NCI-H524 (cell line): Measurements from ENCODE around the gene STX19.
"Not testable (repeated sequence)": the region's sequence is repeated elsewhere in the genome, so short reads cannot be mapped to it uniquely, and the experiment has no call there.

Source experiments
- DNase-seq, 2 experiments: peaks; one replicate each; lab custom pipeline; 2025; lab: John Stamatoyannopoulos, UW

Gene STX19

GRCh38 chr3:94028093-94028837, at the start of gene STX19:
TSS of gene STX19 (minus strand) at chr3:94028597. CDS start at chr3:94015269, 13,328 bp downstream.
- no peak for DNase-seq

- no peak for DNase-seq
These were observed 47.7 kb upstream of the STX19 start for GRCh38 chr3:94076055-94076454.

- DNase-seq = no peak
These were observed 43.4 kb upstream of the STX19 start for GRCh38 chr3:94071713-94072284.

- no peak for DNase-seq
These were observed 42.0 kb upstream of the STX19 start for GRCh38 chr3:94070341-94070911.

GRCh38 chr3:94069194-94069813, 40.9 kb upstream of the STX19 start:
- peak in 1 of 2 experiments; percentile 23 for DNase-seq

GRCh38 chr3:94066506-94067500, 38.4 kb upstream of the STX19 start:
- no peak for DNase-seq

GRCh38 chr3:94065819-94066480, 37.6 kb upstream of the STX19 start:
- no peak for DNase-seq

- no peak for DNase-seq
These were observed 36.7 kb upstream of the STX19 start for GRCh38 chr3:94065122-94065521.

- DNase-seq = no peak
These were observed 36.0 kb upstream of the STX19 start for GRCh38 chr3:94064243-94064860.

- DNase-seq = no peak
These were observed 35.2 kb upstream of the STX19 start for GRCh38 chr3:94063496-94064119.

- peak; percentile 99 to 100 for DNase-seq
These were observed 34.4 kb upstream of the STX19 start, which contains the start of the genes DHFR2 and NSUN3 for GRCh38 chr3:94062513-94063404. TSS of gene DHFR2 (minus strand) at chr3:94062916. CDS start at chr3:94061511, 1,405 bp downstream. TSS of gene NSUN3 (plus strand) at chr3:94063061. CDS start at chr3:94063127, 66 bp downstream.

GRCh38 chr3:94061297-94061696, 32.9 kb upstream of the STX19 start:
- DNase-seq = no peak

GRCh38 chr3:94050546-94050945, 22.1 kb upstream of the STX19 start:
- DNase-seq = no peak

- no peak for DNase-seq
These were observed 20.9 kb upstream of the STX19 start for GRCh38 chr3:94049267-94049666.

- DNase-seq = no peak
These were observed 18.1 kb upstream of the STX19 start for GRCh38 chr3:94046533-94046932.

GRCh38 chr3:94044100-94044936, 15.9 kb upstream of the STX19 start:
- DNase-seq = not testable (repeated sequence)

GRCh38 chr3:94043285-94043684, 14.9 kb upstream of the STX19 start:
- DNase-seq = no peak
